GM18526 (cell line): ENCODE data around the gene PIK3C2G.

Experiments used
- POLR2A ChIP-seq: IDR thresholded peaks from 3 replicates; pipeline ENCODE4 v1.6.1; 2011; ENCODE audit not compliant: insufficient read length; ENCODE audit errors: extremely low read depth

Gene PIK3C2G

GRCh38 chr12:18580291-18580690 is 319.0 kb downstream of the PIK3C2G start:
- no peak for TF ChIP-seq POLR2A

DNA sequence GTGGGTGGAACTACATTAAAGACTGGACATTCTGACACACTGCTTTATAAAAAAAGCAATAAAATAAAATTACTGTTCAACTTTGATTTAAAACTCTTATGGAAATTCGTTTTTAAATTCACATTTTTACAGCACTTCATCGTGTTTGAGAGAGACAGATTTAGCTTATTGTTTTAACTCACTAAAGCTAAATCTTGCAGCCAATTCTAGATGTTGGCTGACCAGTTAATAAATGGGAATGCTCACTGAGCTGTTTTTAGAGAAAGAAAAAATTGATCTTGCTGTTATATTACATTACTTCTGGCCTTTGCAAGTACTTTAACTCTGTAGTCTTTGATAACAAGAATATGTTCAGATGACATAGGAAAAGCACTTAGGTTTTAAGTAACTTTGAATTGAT is 319.4 kb downstream of the PIK3C2G start:
- TF ChIP-seq POLR2A: no peak

GRCh38 chr12:18581232-18581962 is 320.1 kb downstream of the PIK3C2G start:
- TF ChIP-seq POLR2A: no peak

DNA sequence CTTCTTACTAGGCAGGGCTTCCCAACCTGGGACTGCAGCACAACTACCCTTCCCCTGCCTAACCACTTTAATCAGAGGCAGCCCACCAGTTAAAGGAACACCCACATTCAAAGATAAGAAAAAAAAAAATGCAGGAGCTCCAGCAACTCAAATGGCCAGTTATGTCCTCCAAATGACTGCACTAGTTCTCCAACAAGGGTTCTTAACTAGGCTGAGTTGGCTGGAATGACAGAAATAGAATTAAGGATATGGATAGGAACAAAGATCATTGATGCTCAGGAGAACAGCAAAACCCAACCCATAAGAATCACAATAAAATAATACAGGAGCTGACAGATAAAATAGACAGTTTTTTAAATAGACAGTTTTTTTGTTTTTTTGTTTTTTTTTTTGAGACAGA is 322.3 kb downstream of the PIK3C2G start:
- TF ChIP-seq POLR2A: no peak

DNA sequence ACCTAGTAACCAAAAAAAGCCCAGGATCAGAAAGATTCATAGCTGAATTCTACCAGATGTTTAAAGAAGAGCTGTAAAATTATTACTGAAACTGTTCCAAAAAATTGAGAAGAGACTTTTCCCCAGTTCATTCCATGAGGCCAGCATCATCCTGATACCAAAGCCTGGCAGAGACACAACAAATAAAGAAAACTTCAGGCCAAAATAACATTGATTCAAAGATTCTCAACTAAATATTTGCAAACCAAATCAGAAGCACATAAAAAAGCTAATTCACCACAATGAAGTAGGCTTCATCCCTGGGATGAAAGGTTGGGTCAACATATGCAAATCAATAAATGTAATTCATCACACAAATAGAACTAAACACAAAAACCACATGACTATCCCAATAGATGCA is 325.3 kb downstream of the PIK3C2G start:
- TF ChIP-seq POLR2A: no peak

DNA sequence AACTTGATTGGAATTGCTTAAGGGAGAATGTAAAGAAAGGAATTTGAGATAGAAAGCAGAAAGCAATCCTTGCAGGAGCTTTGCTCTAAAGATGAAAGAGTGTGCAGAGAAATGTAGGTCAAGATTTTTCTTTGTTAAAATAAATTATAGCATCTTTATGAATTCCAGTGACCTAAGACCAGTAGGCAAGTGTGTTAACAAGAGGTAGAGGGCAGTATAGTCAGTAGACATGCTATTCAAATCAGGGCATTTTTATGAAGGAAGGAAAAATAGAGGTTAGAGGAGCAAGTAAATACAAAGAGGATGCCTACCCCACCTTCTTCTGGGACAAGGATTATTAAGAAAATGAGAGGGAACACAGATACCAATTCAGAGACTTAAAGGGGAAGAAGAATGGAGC is 328.0 kb downstream of the PIK3C2G start:
- no peak for TF ChIP-seq POLR2A

DNA sequence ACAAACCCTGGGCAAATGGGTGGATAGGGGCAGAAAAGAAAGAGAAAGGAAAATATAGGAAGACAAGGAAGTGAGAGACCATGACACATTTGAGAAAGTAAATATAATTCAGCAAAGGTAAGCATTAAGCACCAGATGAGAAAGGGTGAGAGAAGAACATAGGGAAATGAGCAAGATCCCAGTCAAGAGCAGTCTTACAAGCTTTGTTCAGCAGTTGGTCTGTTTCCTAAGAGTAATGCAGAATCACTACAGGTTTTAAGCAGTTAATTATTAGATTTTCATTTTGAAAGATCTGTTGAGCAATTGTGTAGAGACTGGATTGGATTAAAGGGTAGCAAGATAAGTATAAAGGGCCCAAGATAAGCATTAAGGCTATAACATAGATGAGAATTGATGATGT is 330.2 kb downstream of the PIK3C2G start:
- no peak for TF ChIP-seq POLR2A

GRCh38 chr12:18595412-18595811 is 334.1 kb downstream of the PIK3C2G start:
- no peak for TF ChIP-seq POLR2A

GRCh38 chr12:18601962-18602361 is 340.6 kb downstream of the PIK3C2G start:
- TF ChIP-seq POLR2A: no peak

DNA sequence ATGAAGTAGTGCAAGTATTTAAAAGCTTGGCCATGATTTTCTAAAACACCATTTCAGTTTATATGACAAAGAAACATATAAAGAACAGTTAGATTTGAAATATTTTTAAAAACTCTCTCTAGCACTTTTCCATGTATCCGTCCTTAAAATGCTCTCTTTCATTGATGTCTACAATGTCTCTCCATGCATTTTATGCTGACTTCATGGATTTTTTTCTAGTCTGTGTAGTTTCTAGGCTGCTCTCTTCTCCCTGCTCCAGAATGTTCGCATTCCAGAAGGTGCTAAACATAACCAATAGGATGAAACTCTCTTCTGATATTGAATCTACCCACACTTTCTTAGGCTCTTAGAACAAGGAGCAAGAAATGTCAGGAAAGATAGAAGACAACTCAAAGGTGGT is 351.7 kb downstream of the PIK3C2G start:
- no peak for TF ChIP-seq POLR2A

GRCh38 chr12:18620986-18621385 is 359.7 kb downstream of the PIK3C2G start:
- no peak for TF ChIP-seq POLR2A

DNA sequence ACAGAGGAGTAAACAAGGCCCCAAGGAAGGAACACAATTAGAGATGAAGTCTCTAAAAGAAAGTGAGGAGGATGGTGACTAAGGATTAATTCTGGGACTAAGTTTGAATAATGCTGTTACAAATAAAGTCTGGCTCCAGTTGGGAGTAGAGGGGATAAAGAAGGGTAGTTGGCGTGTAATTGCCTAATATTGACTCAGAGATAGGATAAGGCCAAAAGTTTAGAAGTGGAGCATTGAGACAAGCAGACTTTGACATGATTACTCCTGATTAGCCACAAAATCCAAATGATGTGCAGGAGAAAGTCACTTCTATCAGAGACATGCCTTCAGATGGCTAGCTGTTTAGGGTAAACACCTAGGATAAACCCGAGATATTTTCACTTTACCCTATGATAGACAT is 368.1 kb downstream of the PIK3C2G start:
- no peak for TF ChIP-seq POLR2A

GRCh38 chr12:18629916-18630315 is 368.6 kb downstream of the PIK3C2G start:
- TF ChIP-seq POLR2A: no peak

GRCh38 chr12:18631339-18631738 is 370.0 kb downstream of the PIK3C2G start:
- no peak for TF ChIP-seq POLR2A

DNA sequence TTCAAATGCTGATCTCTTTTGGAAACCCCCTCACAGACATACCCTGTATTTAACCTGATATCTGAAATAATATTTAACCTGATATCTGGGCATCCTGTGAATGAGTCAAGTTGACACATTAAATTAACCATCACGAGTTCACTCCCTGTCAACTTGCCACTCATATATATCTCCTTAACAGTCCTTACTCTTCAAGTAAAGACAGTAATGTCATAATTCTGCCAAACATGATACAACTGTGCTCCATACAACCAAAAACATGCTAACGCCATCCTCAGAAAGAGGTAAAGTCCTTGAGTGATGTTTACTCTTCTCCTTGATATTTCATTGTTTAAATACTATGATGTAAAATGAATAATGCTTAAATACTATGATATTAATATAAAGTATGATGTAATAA is 371.5 kb downstream of the PIK3C2G start:
- no peak for TF ChIP-seq POLR2A

GRCh38 chr12:18634382-18634781 is 373.1 kb downstream of the PIK3C2G start:
- TF ChIP-seq POLR2A: no peak

- no peak for TF ChIP-seq POLR2A
Observed at GRCh38 chr12:18640321-18640955, 379.1 kb downstream of the PIK3C2G start.
